ENCODE measurements around the gene LRRC8B. TPM values are rescaled to one million over a fixed set of nuclear protein-coding genes. Genes with fewer than 3 reads are reported as not detected.
A peak's percentile ranks its signal among the peaks of the same experiment; 100 is the strongest.
"Not testable (repeated sequence)": the region's sequence is repeated elsewhere in the genome, so short reads cannot be mapped to it uniquely, and the experiment has no call there.

The LRRC8B gene
- total and polyA plus RNA-seq, 3 donors from 2014 or later, result 20.5 to 42.1 (median 29.7) TPM

DNA sequence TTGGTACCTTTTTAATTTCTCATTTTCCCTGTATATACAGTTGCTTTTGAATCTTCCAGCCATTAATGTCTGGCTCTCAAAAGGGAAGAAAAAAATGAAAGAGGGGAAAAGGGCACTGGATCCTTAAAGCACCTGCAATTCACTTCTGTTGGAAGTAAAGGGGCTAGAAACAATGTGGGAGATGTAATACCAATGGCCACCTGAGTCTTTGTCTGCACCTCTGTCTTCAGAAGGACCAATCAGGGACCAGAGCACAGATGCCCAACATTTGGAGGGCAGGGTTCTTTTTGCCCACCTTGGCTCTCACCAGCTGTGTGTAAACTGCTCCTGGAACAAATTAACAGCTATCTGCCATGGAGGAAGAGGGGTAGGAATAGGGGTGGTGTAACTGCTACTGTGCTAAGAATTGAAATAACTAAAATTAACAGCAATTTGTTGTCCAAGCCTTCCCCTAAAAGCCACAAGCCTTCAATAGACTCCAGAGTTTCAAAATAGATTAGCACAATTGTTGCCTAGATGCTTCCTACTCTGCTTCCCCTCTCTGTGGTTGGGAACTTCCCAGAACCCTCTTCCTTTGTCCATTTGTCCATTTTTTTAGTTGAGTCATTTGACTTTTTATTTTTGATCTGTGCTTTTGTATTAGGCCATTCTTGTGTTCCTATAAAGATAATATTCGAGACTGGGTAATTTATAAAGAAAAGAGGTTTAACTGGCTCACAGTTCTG is 11.5 kb upstream of the LRRC8B start:
- no peak for TF ChIP-seq POLR2A (IDR thresholded peaks at IDR 0.05)
- TF ChIP-seq, protein P1, sequence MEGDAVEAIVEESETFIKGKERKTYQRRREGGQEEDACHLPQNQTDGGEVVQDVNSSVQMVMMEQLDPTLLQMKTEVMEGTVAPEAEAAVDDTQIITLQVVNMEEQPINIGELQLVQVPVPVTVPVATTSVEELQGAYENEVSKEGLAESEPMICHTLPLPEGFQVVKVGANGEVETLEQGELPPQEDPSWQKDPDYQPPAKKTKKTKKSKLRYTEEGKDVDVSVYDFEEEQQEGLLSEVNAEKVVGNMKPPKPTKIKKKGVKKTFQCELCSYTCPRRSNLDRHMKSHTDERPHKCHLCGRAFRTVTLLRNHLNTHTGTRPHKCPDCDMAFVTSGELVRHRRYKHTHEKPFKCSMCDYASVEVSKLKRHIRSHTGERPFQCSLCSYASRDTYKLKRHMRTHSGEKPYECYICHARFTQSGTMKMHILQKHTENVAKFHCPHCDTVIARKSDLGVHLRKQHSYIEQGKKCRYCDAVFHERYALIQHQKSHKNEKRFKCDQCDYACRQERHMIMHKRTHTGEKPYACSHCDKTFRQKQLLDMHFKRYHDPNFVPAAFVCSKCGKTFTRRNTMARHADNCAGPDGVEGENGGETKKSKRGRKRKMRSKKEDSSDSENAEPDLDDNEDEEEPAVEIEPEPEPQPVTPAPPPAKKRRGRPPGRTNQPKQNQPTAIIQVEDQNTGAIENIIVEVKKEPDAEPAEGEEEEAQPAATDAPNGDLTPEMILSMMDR (IDR thresholded peaks at IDR 0.05), result no peak
- WGBS, 2 donors, result 81 to 82% methylated on average over 1 of the region's 1 CpG
- Histone ChIP-seq H3K27me3 (no peaks in the 10 kb centered on the region), H3K27ac (no peak overlapping the region), H3K4me1 (no peaks in the 10 kb centered on the region), H3K4me3 (no peak overlapping the region), H3K36me3 (ENCODE audit: low read depth, missing control alignments) (no peaks in the 10 kb centered on the region), H3K9me3 (no peaks in the 10 kb centered on the region)
- no peak for DNase-seq
- intact Hi-C loops (cut with DNase I; ENCODE audit: low total_unique reads), result no loop called here

- intact Hi-C loops (cut with DNase I; ENCODE audit: low total_unique reads), result no loop called here
- Histone ChIP-seq H3K36me3 (ENCODE audit: low read depth, missing control alignments) (no peaks in the 10 kb centered on the region), H3K9me3 (no peaks in the 10 kb centered on the region), H3K4me1 (no peaks in the 10 kb centered on the region), H3K4me3 (no peak overlapping the region), H3K27ac (no peak overlapping the region), H3K27me3 (no peaks in the 10 kb centered on the region)
- TF ChIP-seq, protein P1 (IDR thresholded peaks at IDR 0.05), result no peak
- TF ChIP-seq POLR2A (IDR thresholded peaks at IDR 0.05), result no peak
- WGBS, 2 donors, result 81 to 83% methylated on average over 4 of the region's 4 CpGs
- no peak for DNase-seq
Measured at GRCh38 chr1:89516055-89516454, 8.6 kb upstream of the LRRC8B start.

DNA sequence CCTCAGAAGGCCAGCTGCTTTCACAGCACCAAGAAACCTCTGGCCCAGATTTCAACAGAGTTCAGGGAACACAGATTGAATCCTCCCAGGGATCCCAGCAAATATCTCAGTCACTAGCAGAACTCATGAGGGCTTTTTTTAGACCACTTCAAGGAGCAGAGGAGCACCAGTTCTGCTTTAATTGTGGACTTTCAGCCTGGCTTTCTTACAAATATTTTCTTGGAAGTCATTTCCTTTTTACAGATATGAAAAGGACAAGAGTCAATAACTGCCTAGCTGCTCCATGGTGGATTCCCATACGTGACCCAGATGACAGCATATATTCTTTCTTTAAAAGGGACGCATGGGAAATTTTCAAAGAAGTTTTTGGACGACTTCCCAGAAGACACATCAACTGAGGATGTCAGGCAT is 6.4 kb upstream of the LRRC8B start:
- 40 to 50% methylated on average over 3 of the region's 3 CpGs for WGBS, 2 donors
- Histone ChIP-seq H3K4me1 (no peaks in the 10 kb centered on the region), H3K27ac (no peak overlapping the region), H3K36me3 (ENCODE audit: low read depth, missing control alignments) (no peaks in the 10 kb centered on the region), H3K4me3 (no peak overlapping the region), H3K27me3 (no peaks in the 10 kb centered on the region), H3K9me3 (no peaks in the 10 kb centered on the region)
- peak; percentile 33 for DNase-seq
- TF ChIP-seq, protein P1 (IDR thresholded peaks at IDR 0.05), result no peak
- no peak for TF ChIP-seq POLR2A (IDR thresholded peaks at IDR 0.05)
- intact Hi-C loops (cut with DNase I; ENCODE audit: low total_unique reads), result no loop called here

- no peaks in the 10 kb centered on the region for H3K27me3 ChIP-seq
- peak; percentile 51 for DNase-seq
Measured at GRCh38 chr1:89519779-89520358, 4.8 kb upstream of the LRRC8B start.

DNA sequence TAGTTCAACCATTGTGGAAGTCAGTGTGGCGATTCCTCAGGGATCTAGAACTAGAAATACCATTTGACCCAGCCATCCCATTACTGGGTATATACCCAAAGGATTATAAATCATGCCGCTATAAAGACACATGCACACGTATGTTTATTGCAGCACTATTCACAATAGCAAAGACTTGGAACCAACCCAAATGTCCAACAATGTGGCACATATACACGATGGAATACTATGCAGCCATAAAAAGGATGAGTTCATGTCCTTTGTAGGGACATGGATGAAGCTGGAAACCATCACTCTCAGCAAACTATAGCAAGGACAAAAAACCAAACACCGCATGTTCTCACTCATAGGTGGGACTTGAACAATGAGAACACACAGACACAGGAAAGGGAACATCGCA is 2.7 kb upstream of the LRRC8B start:
- H3K27ac ChIP-seq; intact Hi-C loops (cut with DNase I; ENCODE audit: low total_unique reads); H3K4me1 ChIP-seq; H3K4me3 ChIP-seq; H3K36me3 ChIP-seq (ENCODE audit: low read depth, missing control alignments); DNase-seq; H3K27me3 ChIP-seq; H3K9me3 ChIP-seq: not testable (repeated sequence)
- 95 to 96% methylated on average over 6 of the region's 6 CpGs for WGBS, 2 donors

More at GRCh38 chr1:89519779-89520358, 4.8 kb upstream of the LRRC8B start:
- Histone ChIP-seq H3K9me3 (no peaks in the 10 kb centered on the region), H3K36me3 (ENCODE audit: low read depth, missing control alignments) (no peaks in the 10 kb centered on the region), H3K4me1 (no peaks in the 10 kb centered on the region), H3K4me3 (no peak overlapping the region), H3K27ac (no peak overlapping the region)
- 95 to 100% methylated on average over 1 of the region's 1 CpG for WGBS, 2 donors
- intact Hi-C loops (cut with DNase I; ENCODE audit: low total_unique reads), result no loop called here
- TF ChIP-seq, protein P1 (IDR thresholded peaks at IDR 0.05), result peak; percentile 47 to 67 (median 63)
- TF ChIP-seq POLR2A (IDR thresholded peaks at IDR 0.05), result no peak

Measured in testis (tissue), 3 donors.